Measurements from ENCODE around the gene JMY.

JMY gene

GRCh38 chr5:79284846-79285245 lies 48.9 kb downstream of the JMY start:
- no peaks in the 10 kb centered on the region for H3K9me3 ChIP-seq (ENCODE audit: control insufficient read depth, low read length)
- peaks cover 17% of the 10 kb centered on the region for H3K79me2 ChIP-seq
- no peak overlapping the region for H3K4me2 ChIP-seq (ENCODE audit: low read length)
- no peaks in the 10 kb centered on the region for H3K4me1 ChIP-seq
- H3K36me3 ChIP-seq (ENCODE audit: control insufficient read depth, insufficient read depth, low read length), result no peaks in the 10 kb centered on the region
- H2AFZ ChIP-seq, result no peak overlapping the region
- H3K27me3 ChIP-seq (ENCODE audit: control insufficient read depth, insufficient read depth, low read length), result no peaks in the 10 kb centered on the region
- no peak overlapping the region for H3K27ac ChIP-seq
- no peak overlapping the region for H3K9ac ChIP-seq
- TF ChIP-seq CTCF (IDR thresholded peaks at IDR 0.05), result no peak
- no peak overlapping the region for H3K4me3 ChIP-seq (ENCODE audit: low read depth, low read length)

DNA sequence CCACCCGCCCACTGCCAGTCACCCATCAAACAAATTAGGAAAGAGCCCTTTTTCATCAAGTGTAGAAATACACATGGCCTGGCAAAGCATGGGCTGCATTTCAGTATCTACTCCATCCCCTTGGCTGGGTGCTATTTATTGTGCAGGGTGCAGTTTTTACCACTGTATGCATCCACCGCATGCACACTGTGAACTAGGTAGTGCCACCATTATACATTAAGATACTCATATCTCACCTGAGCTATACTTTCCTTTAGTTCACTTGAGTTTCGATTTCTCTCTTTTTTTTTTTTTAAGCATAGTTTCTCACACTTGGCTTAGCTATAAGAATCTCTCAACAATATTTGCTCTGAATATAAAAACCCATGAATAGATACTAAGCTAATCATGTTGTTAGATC lies 49.4 kb downstream of the JMY start:
- Histone ChIP-seq H3K4me1 (no peaks in the 10 kb centered on the region), H3K27me3 (ENCODE audit: control insufficient read depth, insufficient read depth, low read length) (no peaks in the 10 kb centered on the region), H3K27ac (no peak overlapping the region), H3K4me3 (ENCODE audit: low read depth, low read length) (no peak overlapping the region), H3K36me3 (ENCODE audit: control insufficient read depth, insufficient read depth, low read length) (no peaks in the 10 kb centered on the region), H3K9ac (no peak overlapping the region), H3K79me2 (peaks cover 17% of the 10 kb centered on the region), H3K9me3 (ENCODE audit: control insufficient read depth, low read length) (no peaks in the 10 kb centered on the region), H2AFZ (no peak overlapping the region), H3K4me2 (ENCODE audit: low read length) (no peak overlapping the region)
- no peak for TF ChIP-seq CTCF (IDR thresholded peaks at IDR 0.05)

DNA sequence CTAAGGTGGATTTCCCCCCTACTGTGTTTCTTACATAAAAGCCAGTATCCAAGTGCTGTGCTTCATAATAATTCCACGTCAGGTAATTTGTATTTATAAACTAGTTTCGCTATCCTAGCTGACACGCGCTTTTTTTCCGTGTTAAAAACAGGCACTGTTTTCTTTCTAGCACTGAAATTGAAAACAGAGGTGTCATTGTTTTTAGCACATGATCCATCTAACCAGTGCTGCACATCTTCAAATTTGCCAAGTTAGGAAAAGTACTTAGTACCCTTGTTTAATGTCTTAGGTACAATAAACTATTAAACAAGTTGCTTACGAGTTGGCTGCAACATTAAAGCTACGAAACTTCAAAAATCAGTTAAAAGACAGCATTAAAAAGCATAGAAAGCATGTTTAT lies 49.9 kb downstream of the JMY start:
- peaks cover 17% of the 10 kb centered on the region for H3K79me2 ChIP-seq
- no peaks in the 10 kb centered on the region for H3K27me3 ChIP-seq (ENCODE audit: control insufficient read depth, insufficient read depth, low read length)
- H3K4me2 ChIP-seq (ENCODE audit: low read length), result no peak overlapping the region
- no peaks in the 10 kb centered on the region for H3K4me1 ChIP-seq
- no peaks in the 10 kb centered on the region for H3K9me3 ChIP-seq (ENCODE audit: control insufficient read depth, low read length)
- no peak for TF ChIP-seq CTCF (IDR thresholded peaks at IDR 0.05)
- no peak overlapping the region for H3K9ac ChIP-seq
- no peak overlapping the region for H3K4me3 ChIP-seq (ENCODE audit: low read depth, low read length)
- H3K27ac ChIP-seq, result no peak overlapping the region
- H2AFZ ChIP-seq, result no peak overlapping the region
- H3K36me3 ChIP-seq (ENCODE audit: control insufficient read depth, insufficient read depth, low read length), result no peaks in the 10 kb centered on the region

DNA sequence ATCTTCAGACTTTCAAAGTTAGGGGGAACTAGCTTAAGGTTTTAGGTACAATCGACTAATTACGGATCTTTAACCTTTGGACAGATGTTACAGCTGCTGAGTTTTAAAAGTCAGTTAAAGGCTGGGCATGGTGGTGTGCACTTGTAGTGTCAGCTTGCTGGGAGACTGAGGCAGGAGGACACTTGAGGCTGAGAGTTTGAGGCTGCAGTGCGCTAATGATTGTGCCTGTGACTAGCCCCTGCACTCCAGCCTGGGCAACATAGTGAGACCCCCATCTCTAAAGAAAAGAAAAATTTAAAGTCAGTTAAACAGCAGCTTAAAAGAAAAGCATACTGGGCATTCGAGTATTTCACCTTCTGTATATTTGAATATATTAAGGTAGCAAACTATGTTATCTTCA lies 51.4 kb downstream of the JMY start:
- Histone ChIP-seq H3K79me2 (peaks cover 17% of the 10 kb centered on the region), H3K9me3 (ENCODE audit: control insufficient read depth, low read length) (no peaks in the 10 kb centered on the region), H3K4me2 (ENCODE audit: low read length) (no peak overlapping the region), H3K27ac (no peak overlapping the region), H3K9ac (no peak overlapping the region), H2AFZ (no peak overlapping the region), H3K4me3 (ENCODE audit: low read depth, low read length) (no peak overlapping the region), H3K36me3 (ENCODE audit: control insufficient read depth, insufficient read depth, low read length) (no peaks in the 10 kb centered on the region), H3K27me3 (ENCODE audit: control insufficient read depth, insufficient read depth, low read length) (no peaks in the 10 kb centered on the region), H3K4me1 (no peaks in the 10 kb centered on the region)
- TF ChIP-seq CTCF (IDR thresholded peaks at IDR 0.05), result no peak

DNA sequence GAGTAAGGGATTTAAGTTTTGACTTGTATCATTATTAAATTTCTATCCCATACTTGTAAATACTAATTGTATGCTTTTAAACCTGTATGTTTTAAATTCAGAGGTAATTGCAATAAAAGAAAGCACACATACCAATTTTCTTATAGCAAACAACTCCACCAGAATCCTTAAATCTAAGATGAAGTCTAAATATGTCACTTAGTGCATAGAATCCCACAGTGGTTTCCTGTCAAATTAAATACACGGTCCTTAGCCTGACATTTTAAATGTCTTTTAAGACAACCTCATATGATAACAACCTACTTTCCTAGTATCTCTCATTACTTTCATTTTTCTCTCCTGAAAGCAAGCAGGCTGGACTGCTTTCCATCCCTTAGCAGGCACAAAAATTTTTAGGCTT lies 52.0 kb downstream of the JMY start:
- Histone ChIP-seq H3K4me1 (no peaks in the 10 kb centered on the region), H3K27ac (no peak overlapping the region), H3K4me3 (ENCODE audit: low read depth, low read length) (no peak overlapping the region), H3K36me3 (ENCODE audit: control insufficient read depth, insufficient read depth, low read length) (no peaks in the 10 kb centered on the region), H3K27me3 (ENCODE audit: control insufficient read depth, insufficient read depth, low read length) (no peaks in the 10 kb centered on the region), H3K79me2 (peaks cover 14% of the 10 kb centered on the region), H3K4me2 (ENCODE audit: low read length) (no peak overlapping the region), H3K9me3 (ENCODE audit: control insufficient read depth, low read length) (no peaks in the 10 kb centered on the region), H3K9ac (no peak overlapping the region), H2AFZ (no peak overlapping the region)
- TF ChIP-seq CTCF (IDR thresholded peaks at IDR 0.05), result no peak
